Measurements from ENCODE around the gene KCNQ1.

Gene KCNQ1

DNA sequence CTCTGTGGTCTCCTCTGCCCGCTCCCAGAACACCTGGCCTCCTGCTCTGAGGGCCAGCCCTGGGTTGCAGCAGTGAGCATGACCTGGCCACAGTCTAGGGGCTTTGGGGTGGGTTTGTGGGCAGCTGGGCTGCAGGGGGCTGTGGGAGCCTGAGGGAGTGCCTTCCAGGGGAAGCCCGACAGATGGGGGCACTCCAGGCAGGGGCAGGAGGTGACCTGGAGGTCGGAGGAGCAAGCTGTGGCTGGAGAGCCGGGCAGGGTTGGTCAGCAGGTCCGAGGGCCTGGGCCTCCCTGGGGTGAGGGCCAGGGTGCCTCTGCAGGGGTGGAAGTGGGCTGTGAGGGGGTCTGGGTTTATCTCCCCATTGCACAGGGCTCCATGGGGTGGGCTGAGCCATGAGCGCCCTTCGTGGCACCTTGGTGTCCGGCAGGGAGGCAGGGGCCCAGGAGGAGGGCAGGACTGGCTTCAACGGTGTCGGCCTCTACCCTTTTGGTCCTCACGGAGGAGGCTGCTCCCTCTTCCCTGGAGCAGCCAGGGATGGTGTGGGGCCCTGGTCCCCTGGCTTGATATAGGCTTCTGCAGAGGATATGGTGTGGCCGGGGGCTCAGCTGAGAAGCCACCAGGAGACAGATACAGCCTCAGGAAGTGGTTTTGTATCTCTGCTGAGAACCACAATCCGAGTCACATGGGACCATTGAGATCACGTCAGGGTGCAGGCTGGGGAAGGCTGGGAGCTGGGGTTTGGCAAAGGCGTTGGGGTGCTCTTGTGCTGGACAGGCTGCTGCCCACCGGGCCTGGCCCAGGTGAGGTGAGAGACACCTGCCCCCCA, 22.3 kb downstream of the KCNQ1 start:
- no peak overlapping the region for H3K9ac ChIP-seq (ENCODE audit: low read depth, low read length)
- H3K27me3 ChIP-seq (ENCODE audit: insufficient read depth, low read length, poor library complexity) = peaks cover 6% of the 10 kb centered on the region
- H3K27ac ChIP-seq (ENCODE audit: low read length) = no peak overlapping the region
- TF ChIP-seq CTCF (IDR thresholded peaks at IDR 0.05; ENCODE audit: borderline replicate concordance, extremely low read depth, low read length, poor library complexity, severe bottlenecking) (no peak), EZH2 (IDR thresholded peaks at IDR 0.05; ENCODE audit: borderline replicate concordance, low read depth, low read length, severe bottlenecking) (no peak)
- H3K4me1 ChIP-seq (ENCODE audit: insufficient read depth, low read length) = peaks cover 14% of the 10 kb centered on the region
- no peaks in the 10 kb centered on the region for H3K79me2 ChIP-seq (ENCODE audit: insufficient read depth, low read length)
- H3K9me3 ChIP-seq (ENCODE audit: insufficient read depth, low read length, severe bottlenecking) = no peaks in the 10 kb centered on the region
- H2AFZ ChIP-seq (ENCODE audit: low read depth, low read length) = no peak overlapping the region
- H3K36me3 ChIP-seq (ENCODE audit: insufficient read depth, low read length) = no peaks in the 10 kb centered on the region
- H4K20me1 ChIP-seq (ENCODE audit: insufficient read depth, low read length) = peaks cover 40% of the 10 kb centered on the region
- no peak overlapping the region for H3K4me3 ChIP-seq (ENCODE audit: low read depth in 1 of 2, low read length in 2 of 2)
- DNase-seq (peak; percentile 76), ATAC-seq (ENCODE audit: insufficient read depth, low read depth) (peak; percentile 100)
- H3K4me2 ChIP-seq (ENCODE audit: insufficient read depth, low read length) = no peak overlapping the region

DNA sequence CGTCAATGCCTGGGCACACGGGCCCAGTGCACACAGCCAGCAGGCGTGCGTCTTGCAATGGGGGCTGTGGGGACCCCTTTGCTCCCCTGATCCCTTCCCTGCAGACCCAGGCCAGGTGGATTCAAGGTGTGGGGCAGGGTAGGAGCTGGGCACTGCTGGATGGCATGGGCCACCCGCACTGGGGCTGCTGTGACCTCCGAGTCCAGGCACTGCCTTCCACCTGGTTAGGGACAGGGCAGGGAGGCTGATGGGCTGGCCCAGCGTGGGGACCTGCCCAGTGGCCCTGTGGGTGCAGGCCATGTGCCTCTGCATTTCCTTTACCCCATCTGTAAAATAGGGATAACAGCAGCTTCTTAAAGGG, 22.9 kb downstream of the KCNQ1 start:
- Histone ChIP-seq H3K4me2 (ENCODE audit: insufficient read depth, low read length) (no peak overlapping the region), H3K27ac (ENCODE audit: low read length) (no peak overlapping the region), H3K9ac (ENCODE audit: low read depth, low read length) (no peak overlapping the region), H4K20me1 (ENCODE audit: insufficient read depth, low read length) (peaks cover 40% of the 10 kb centered on the region), H3K4me1 (ENCODE audit: insufficient read depth, low read length) (peaks cover 14% of the 10 kb centered on the region), H2AFZ (ENCODE audit: low read depth, low read length) (no peak overlapping the region), H3K79me2 (ENCODE audit: insufficient read depth, low read length) (no peaks in the 10 kb centered on the region), H3K9me3 (ENCODE audit: insufficient read depth, low read length, severe bottlenecking) (no peaks in the 10 kb centered on the region), H3K36me3 (ENCODE audit: insufficient read depth, low read length) (no peaks in the 10 kb centered on the region), H3K4me3 (ENCODE audit: low read depth in 1 of 2, low read length in 2 of 2) (no peak overlapping the region), H3K27me3 (ENCODE audit: insufficient read depth, low read length, poor library complexity) (peaks cover 6% of the 10 kb centered on the region)
- DNase-seq (no peak), ATAC-seq (ENCODE audit: insufficient read depth, low read depth) (no peak)
- TF ChIP-seq CTCF (IDR thresholded peaks at IDR 0.05; ENCODE audit: borderline replicate concordance, extremely low read depth, low read length, poor library complexity, severe bottlenecking) = no peak
- TF ChIP-seq EZH2 (IDR thresholded peaks at IDR 0.05; ENCODE audit: borderline replicate concordance, low read depth, low read length, severe bottlenecking) = no peak

DNA sequence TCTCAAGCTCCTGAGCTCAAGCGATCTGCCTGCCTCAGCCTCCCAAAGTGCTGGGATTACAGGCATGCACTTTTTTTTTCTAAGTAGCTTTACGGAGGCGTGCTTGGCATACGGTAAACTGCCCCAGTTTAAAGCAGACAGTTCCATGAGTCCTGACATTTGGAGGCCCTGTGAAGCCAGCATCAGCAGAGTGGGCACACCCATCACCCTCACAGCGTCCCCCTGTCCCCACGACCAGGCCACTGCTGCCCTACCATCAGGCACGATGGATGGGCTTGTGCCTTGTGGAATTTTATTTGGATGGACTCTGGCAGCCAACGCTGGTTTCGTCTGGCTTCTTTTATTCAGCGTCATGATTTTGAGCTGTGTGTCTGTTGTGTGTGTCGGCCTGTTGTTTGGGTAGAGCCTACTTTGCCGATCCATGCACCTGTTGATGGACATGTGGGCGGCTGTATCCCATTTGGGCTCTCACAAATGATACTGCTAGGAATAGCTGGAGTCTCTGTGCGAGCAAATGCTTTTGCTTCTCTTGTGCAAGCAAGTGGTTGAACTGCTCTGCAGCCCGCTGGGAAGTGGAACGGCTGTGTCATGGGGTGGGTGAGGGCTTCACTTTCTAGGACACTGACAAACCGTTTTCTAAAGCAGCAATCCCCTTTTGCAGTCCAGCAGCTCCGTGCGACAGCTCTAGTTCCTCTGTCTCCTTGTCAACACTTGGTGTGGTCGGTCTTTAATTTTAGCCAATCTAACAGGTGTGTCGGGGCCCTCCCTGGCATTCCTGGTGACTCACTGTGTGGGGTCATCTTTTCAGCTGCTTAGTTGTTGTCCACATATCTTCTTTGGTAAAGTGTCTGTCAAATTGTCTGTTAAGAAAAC, 23.8 kb downstream of the KCNQ1 start:
- Histone ChIP-seq H3K9me3 (ENCODE audit: insufficient read depth, low read length, severe bottlenecking) (no peaks in the 10 kb centered on the region), H3K27ac (ENCODE audit: low read length) (no peak overlapping the region), H3K4me2 (ENCODE audit: insufficient read depth, low read length) (no peak overlapping the region), H3K4me1 (ENCODE audit: insufficient read depth, low read length) (peaks cover 14% of the 10 kb centered on the region), H2AFZ (ENCODE audit: low read depth, low read length) (no peak overlapping the region), H3K9ac (ENCODE audit: low read depth, low read length) (no peak overlapping the region), H3K36me3 (ENCODE audit: insufficient read depth, low read length) (no peaks in the 10 kb centered on the region), H3K27me3 (ENCODE audit: insufficient read depth, low read length, poor library complexity) (peaks cover 6% of the 10 kb centered on the region), H3K4me3 (ENCODE audit: low read depth in 1 of 2, low read length in 2 of 2) (no peak overlapping the region), H4K20me1 (ENCODE audit: insufficient read depth, low read length) (peaks cover 40% of the 10 kb centered on the region), H3K79me2 (ENCODE audit: insufficient read depth, low read length) (no peaks in the 10 kb centered on the region)
- DNase-seq (no peak), ATAC-seq (ENCODE audit: insufficient read depth, low read depth) (no peak)
- TF ChIP-seq CTCF (IDR thresholded peaks at IDR 0.05; ENCODE audit: borderline replicate concordance, extremely low read depth, low read length, poor library complexity, severe bottlenecking) (no peak), EZH2 (IDR thresholded peaks at IDR 0.05; ENCODE audit: borderline replicate concordance, low read depth, low read length, severe bottlenecking) (no peak)
